PC-3 (cell line): ENCODE results near the gene RET.

Experiments
- EZH2 ChIP-seq: fragments of 300-600 bp; sonication (generic); IDR thresholded peaks from one replicate; pipeline ENCODE4 v1.6.1; 2017; ENCODE audit warnings: antibody characterized with exemption, mild to moderate bottlenecking, low read length; ENCODE audit not compliant: unreplicated experiment
- TF ChIP-seq, protein P1 (sequence below): fragments of 300-600 bp; sonication (generic); conservative IDR thresholded peaks from 2 replicates; pipeline ENCODE4 v1.5.1; 2017; ENCODE audit warnings: antibody characterized with exemption, low read depth, mild to moderate bottlenecking, low read length

DNA sequence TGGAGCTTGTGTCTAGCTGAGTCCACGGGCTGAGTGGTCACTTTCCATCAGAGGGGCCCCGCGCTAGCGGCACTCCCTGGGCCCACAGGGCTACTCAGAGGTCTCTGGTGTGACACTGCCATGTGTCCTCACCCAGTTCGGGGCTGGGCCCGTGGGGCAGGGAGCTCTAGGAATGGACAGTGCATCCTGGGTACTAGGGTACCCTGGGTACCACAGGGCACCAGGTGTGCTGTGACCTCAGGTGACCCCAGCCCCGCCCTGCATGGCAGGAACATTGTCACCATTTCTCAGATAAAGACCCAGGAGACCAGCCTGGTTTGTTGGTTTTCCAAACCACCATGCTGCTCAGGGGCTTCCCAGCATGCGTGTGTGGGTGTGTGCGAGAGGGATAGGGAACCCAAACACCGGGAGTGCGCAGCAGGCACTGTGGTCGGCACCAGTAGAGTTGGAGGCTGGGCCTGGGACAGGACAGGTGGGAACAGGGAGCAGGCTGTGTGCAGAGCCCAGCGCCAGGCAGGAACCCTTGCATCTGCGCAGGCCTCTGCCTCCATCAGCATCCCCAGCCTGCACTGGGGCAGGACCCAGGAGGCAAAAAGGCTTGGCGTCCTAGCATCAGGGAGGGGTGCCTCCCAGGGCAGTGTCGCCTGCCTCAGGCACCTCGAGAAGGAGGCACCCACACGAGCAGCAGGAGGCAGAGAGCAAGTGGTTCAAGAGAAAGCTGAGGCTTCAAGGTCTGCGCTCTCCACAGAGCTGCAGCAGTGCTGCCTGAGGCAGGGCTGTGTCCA is 42.0 kb downstream of the RET start:
- TF ChIP-seq, protein P1, sequence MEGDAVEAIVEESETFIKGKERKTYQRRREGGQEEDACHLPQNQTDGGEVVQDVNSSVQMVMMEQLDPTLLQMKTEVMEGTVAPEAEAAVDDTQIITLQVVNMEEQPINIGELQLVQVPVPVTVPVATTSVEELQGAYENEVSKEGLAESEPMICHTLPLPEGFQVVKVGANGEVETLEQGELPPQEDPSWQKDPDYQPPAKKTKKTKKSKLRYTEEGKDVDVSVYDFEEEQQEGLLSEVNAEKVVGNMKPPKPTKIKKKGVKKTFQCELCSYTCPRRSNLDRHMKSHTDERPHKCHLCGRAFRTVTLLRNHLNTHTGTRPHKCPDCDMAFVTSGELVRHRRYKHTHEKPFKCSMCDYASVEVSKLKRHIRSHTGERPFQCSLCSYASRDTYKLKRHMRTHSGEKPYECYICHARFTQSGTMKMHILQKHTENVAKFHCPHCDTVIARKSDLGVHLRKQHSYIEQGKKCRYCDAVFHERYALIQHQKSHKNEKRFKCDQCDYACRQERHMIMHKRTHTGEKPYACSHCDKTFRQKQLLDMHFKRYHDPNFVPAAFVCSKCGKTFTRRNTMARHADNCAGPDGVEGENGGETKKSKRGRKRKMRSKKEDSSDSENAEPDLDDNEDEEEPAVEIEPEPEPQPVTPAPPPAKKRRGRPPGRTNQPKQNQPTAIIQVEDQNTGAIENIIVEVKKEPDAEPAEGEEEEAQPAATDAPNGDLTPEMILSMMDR, result no peak
- TF ChIP-seq EZH2, result no peak
